GF-D8 (cell line): Measurements from ENCODE around the gene SMARCE1.

Source experiments
- DNase-seq: peaks from one replicate; lab custom pipeline; 2025; lab: John Stamatoyannopoulos, UW

SMARCE1 gene

DNA sequence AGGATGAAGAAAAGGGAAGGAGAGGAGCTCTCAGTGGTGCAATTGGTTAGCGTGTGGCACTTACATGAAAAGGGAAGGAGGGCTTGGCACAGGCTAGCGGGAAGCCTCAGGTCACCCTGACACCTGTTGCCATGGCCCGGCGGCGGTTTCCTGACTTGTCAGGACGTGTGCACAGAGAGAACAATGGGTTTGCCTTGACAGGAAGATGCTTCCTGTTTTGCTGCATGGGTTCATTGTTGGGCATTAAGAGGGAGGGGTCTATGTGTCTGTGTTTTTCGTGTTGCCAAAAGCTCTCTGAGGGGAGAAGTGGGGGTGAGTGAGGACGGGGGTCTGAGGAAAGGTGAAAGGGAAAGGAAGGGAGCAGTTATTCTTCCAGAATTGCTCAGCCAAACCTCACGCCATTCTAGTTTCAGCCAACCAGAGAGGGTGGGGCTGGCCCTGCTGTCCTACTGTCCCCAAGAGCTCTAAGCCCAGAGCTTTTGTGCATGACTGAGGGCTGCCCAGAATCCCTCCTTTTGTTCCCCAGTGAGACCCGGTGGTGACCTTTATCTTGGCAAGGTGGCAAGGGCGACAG lies 65.2 kb downstream of the SMARCE1 start:
- DNase-seq, result peak; percentile 62

DNA sequence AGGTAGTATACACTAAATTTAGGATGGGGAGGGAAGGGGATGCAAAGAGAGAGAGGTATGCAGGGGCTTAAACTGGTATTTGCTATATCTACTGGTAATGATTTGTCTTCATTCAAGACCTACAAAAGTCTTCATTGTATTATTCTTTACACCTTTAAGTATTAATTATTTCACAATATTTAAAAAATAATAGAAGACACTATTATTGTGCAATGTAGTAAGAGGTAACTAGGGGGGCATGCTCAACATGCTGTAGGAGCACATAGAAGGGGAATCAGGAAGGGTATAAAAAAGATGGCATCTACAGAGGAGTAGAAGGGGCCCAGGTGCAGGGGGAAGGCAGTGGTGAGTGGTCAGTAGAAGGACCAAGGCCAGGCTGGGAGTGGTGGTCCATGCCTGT lies 67.5 kb downstream of the SMARCE1 start:
- DNase-seq, result no peak

DNA sequence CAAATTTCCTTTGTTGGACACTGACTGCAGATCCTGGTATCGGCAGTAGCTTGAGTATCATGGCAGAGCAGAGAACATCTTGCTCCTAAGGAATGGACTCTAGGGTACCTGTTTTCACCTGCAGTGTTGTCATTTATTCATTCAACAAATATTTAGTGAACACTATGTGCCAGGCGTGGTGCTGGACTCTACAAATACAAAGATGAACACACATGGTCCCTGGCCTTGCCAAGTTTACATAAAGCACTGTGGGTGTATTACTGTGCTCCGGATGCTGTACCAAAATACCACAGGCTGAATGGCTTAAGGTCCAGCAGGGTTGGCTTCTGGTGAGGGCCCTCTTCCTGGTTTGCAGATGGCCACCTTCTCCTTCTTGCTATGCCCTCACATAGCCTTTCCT lies 68.1 kb downstream of the SMARCE1 start:
- DNase-seq, result no peak

DNA sequence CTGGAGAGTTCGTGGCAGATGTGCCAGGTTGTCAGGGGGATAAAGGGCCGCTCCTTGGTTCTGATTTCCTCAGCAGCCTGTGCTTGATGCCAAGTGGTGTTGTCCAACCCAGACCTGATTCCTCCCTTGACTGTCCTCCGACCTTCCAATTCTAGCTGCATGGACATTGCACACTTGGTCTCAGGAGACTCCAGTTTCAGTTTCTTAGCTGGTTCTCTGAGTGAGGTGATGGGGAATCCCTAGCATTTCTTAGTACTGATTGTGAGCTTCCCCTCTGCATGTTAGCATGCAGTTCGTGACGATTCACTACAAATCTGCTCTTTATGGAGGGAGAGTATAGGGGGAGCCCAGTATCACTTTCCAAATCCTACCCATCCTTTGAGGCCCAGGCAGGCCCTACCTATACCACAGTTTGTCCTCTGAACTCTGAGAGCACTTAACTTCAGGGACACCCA lies 70.0 kb downstream of the SMARCE1 start:
- DNase-seq, result no peak

DNA sequence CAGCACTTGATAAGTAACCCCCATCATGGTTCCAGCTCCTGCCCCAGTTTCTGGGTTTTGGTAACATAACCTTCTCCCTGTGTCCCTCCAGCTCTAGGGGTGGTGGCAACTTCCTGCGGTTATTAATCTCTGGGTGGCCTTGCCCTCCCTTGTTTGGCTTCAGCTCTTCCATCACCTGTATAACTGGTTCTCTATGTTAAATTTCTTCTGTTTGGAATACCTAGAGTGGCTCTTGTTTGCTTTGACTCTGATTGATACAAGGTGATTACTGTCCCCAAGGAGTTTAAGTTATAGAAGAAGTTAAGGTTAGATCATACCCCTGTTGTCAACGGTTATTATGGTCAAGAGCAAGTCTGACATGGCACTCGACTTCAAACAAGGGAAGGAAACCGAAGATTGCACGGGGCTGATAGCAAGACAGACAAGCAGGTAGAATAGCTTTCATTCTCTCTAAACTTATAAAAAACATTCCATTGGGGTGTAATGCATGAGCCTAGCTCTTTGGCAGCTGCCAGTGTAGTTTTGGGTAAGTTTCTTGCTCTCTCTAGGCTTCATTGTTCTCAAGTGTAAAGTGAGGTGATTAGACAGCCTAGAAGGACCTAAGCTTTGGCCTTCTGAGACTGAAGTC lies 71.4 kb downstream of the SMARCE1 start:
- DNase-seq, result no peak
